HG03354 (cell line): Measurements from ENCODE around the gene TREH.

ENCODE experiments used
- ATAC-seq: cut with Tn5 transposase; IDR thresholded peaks from one replicate; pipeline ENCODE4 v1.9.1; 2021; ENCODE audit warnings: mild to moderate bottlenecking; ENCODE audit not compliant: unreplicated experiment, poor library complexity, severe bottlenecking

TREH gene

DNA sequence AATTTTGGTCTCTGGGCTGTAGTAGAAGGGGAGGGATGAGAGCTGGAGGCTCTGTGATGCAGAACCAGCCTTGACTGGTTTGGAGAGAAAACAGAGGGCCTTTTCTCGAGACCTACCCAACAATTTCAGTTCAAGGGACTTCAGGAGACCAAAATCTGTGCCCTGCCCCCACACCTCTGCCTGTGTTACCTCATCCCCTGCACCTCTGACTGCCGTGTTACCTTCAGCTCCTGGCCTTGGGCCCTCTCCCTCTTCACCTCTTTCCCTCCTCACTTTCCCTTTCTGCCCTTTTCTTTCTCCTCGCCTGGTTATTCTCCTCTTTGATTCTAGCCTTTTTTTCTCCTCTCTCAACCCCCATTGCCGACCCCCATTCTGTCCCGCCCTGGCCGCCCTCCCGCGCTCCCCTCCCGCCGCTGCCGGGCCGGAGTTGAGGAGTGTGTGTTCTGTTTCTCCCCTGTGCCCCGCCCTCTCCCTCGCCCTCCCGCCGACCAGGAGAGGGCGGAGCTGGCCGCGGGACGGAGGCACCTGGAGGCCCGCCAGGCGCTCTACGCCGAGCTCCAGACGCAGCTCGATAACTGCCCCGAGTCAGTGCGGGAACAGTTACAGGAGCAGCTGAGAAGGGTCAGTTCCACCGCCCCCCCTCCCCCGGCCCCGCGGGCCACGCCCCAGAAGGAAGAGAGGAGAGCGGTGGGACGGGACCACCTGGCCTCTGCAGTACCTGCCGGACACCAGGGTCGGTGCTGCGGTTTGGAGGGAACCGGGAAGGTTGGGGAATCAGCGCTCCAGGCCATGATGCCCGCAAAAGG is 44.8 kb downstream of the TREH start:
- ATAC-seq, result no peak

DNA sequence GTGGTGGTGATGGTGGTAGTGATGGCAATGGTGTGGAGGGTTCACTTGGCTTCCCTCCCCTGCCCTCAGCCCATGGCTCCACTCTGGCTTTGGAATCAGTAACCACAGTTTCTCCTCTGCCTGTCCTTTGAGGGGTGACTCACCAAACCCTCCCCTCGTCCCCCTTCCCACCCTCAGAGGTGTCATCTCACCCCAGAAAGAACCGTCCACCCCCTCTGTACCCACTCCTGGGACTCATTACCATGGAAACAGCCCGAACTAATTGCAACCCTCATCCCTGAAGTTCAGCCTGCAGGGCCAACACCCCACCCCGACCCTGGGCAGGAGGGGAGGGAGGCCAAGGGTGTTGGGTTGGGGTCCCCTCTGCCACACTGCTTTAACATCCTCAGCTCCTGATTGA is 45.5 kb downstream of the TREH start:
- ATAC-seq, result no peak

- no peak for ATAC-seq
Observed at GRCh38 chr11:118633319-118633690, 46.1 kb downstream of the TREH start.

DNA sequence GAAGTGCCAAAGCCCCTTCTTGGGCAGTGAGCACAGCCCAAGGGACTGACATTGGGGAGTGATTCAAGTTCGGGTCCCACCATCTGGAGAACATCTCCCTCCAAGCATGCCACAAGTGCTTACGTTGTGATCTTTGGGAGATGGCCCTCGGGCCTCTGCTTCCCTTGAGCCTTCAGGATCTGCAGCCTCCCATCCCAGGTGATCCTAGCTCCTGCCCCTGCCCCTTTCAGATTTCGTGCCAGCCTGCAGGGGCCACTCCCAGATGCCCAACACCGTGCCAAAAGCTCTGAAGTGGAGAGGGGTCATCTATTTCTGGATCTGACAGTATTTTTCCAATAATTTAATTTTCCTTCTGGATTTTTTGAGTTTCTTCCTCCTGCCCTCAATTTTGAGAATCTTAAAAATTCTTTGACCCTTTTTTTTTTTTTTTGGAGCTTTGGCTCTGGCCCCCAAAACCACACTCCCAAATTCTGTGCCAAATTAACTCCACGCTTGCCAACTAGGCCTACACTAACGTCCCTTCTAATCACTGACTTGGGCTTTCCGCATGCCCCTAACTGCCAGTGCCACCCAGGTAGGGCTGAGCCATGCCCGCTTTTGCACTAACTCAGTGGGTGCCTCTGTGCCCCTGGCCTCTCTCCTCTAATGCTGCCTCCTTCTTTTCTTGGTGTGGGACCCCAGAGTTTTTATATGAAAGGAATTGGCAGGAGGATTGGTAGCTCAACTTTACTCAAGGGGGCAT is 46.7 kb downstream of the TREH start:
- no peak for ATAC-seq

DNA sequence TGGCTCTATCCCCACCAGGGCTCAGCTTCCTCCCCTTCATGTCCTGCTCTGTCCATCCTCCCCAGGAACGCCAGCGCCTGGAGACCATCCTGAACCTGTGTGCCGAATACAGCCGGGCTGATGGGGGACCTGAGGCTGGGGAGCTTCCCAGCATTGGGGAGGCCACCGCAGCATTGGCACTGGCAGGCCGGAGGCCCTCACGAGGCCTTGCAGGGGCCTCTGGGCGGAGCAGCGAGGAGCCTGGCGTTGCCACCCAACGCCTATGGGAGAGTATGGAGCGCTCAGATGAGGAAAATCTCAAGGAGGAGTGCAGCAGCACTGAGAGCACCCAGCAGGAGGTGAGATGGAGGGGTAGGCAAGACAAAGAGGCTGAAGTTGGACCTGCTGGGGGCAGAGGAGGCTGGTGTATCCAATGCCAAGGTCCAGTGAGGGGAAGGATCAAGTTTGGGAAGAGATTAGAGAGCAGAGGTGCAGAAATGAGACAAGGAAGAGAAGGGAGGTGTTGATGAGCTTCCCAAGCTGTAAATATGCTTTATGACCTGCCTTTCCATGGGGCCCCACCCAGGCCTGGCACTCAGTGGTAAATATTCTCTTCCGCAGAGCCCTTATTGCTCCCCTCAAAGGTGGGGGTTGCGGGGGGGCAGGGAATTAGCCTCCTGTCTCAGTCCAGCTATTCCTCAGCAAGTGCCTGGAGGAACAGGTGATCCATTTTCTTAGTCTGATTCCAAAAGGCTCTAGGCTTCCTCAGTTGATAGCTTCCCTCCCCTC is 48.1 kb downstream of the TREH start:
- ATAC-seq, result no peak

DNA sequence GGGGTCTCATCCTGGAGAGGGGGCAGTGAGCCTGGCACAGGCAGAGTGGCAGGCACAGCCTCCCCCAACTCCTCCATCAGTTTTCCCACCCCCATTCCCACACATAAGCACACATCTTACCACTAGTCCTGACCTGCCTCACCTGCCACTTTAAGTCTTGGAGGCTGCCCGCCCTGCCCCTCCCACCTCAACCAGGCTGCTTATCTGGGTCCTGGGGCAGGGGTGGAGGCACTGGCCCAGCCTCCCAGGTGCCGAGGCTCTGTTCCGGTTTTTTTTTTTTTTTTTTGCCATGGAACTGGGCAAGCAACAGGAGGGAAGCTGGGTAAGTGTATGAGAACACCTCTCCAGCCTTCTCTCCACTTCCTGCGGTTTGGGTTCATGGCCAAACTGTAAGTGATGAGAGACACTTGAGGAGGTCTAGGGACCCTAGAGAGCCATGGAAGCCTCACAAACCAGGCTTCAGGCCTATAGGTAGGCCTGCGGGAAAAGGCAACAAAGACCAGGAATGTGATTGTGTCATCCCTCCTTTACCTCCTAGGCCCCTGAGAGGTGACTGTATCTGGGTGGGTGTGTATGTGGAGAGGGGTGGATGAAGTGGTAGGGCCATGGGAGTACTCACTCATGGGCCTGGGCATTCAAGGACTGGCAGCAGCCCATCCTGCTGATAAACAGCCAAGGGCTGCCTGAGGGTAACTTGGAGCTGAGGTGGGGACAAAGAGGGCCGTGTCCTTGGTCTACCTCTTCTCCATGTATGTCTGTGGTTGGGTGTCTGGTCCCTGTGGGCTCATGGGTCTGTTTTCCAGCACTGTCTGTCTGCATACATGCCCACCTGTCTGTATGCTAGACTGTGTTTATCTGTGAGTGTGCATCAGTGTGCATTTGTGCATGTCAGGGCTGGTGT is 49.4 kb downstream of the TREH start:
- ATAC-seq, result no peak

- ATAC-seq, result no peak
Observed at GRCh38 chr11:118628861-118629549, 50.4 kb downstream of the TREH start.

- no peak for ATAC-seq
Observed at GRCh38 chr11:118628432-118628831, 51.0 kb downstream of the TREH start.

GRCh38 chr11:118628031-118628430 is 51.4 kb downstream of the TREH start:
- ATAC-seq, result no peak

GRCh38 chr11:118627566-118627965 is 51.9 kb downstream of the TREH start:
- no peak for ATAC-seq

GRCh38 chr11:118625976-118626375 is 53.5 kb downstream of the TREH start:
- ATAC-seq, result no peak

- no peak for ATAC-seq
Observed at GRCh38 chr11:118625036-118625690, 54.3 kb downstream of the TREH start.

- ATAC-seq, result no peak
Observed at GRCh38 chr11:118623269-118623655, 56.2 kb downstream of the TREH start.

DNA sequence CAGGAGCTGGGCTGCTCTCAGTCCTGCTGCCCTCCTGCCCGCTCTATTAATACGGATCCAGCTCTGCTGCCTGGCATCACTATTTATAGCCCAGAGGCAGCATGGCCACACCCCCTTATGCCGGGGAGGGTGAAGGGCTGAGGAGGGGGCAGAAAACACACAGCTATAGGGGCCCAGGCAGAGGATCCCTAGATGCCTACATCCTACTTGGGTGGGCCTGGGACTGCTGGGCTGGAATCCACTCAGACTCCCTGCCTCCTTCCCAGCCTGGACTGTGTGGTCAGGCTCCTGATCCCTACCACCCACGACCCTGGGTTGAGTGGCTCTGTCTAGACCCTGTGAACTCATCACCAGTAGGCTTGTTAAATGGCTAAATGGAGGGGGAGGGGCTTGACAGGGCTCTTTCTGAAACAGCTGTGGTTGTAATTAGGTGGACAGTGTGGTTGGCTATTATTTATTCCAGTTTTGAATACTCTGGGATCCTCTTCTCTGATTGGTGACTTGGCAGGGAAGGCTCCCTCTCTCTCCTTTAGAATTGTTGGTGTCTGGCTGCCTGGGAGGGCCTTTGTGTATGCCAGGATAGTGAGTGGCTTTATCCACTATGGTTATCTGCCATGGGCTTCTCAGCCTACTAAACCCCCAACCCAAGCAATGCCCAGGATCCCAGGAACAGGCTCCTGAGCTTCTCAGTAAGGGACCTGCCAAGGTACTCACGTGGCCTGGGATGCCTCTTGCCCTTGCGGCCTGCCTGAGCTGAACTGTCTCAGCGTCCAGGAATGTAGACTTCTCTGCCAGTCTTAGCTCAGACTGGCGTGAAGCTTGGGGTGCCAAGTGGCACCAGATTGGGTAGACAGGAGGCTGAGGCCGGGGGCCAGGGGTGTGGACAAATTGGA is 56.8 kb downstream of the TREH start:
- ATAC-seq, result no peak

DNA sequence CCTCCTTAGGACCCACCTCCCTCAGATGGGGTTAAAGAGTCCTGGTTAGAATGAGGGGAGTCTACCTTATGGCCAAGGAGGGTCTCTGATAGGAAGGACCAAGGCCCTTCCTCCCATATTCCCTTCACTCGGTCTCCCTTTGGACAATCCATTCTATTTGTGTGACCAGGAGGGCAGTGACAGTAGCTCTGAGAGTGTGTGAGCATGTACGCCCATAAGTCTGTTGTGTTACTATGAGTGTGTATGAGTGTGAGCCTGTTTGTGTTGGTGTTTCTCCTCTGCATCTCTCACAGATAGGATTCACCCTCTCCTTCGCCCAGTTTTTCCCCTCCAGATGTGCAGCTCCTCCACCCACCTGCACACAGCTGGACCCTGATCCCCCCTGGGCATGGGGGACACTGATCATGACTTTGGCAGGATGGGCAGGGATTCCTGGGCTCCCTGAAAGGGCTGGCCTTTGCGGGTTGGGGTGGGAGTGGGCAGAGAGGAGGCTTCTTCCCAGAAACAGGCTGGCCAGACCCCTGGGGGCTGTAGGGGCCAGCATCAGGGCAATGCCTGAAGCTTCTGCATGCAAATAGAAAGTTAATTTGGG is 57.6 kb downstream of the TREH start:
- ATAC-seq, result no peak

DNA sequence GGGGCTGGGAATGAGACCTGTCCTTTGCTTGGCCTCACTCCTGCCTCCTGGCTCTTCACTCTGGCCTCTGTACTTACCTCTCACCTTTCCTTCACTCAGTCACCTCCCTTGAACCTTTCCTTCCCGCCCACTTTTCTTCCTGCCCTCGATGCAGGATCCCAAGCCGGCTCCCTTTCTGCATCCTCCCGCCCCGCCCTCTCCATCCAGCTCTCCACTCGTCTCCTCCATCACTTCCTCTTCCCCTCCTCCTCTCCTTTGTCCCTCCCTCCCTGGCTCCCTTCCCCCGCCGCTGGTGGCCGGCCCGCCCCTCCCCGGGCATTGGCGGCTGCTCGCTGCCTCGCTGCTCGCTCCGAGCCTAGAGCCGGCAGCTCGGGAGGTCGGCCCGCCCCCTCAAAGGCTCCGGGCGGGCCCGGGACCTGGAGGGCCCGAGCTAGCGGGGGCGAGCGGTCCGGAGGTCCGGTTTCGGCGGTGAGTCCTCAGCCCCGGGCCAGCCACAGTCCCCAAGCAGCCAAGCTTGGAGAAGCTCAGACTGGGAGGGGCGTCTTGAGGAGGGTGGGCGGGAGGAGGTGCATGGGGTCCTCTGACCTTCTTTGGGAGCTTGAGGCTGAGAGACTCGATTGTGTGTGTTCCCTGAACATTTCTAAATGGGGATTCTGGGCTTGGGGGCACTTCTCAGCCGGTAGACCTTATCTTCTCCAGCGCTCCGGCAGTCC is 58.2 kb downstream of the TREH start:
- no peak for ATAC-seq
